ENCODE results near the gene NINL. TPM values are rescaled to one million over a fixed set of nuclear protein-coding genes. Genes with fewer than 3 reads are reported as not detected.
"Not testable (repeated sequence)": the region's sequence is repeated elsewhere in the genome, so short reads cannot be mapped to it uniquely, and the experiment has no call there.

Gene NINL
- total RNA-seq, 4 donors from 2014 or later, result 3.1 to 9.7 (median 5.7) TPM

GRCh38 chr20:25588491-25588890 lies 3.2 kb upstream of the NINL start:
- H3K27me3 ChIP-seq, result peaks cover 15% of the 10 kb centered on the region
- peaks cover 0 to 11% (median 10%) of the 10 kb centered on the region in 4 donors for H3K4me1 ChIP-seq
- 91 to 100% methylated on average over 6 to 7 of the region's 7 CpGs for WGBS, 2 donors (ENCODE audit: low coverage in 1 of 2)
- no peak overlapping the region for H3K27ac ChIP-seq
- intact Hi-C loops (cut with DNase I; ENCODE audit: low total_unique reads) (no loop called here), in situ Hi-C loops (cut with MboI; ENCODE audit: low pct_ligation_motif_present in 1 of 4, low pct_unique_long_range_greater_than_20kb in 1 of 4, low sequenced_read_pairs in 3 of 4) (loop anchor here in 1 of 4 donors (25.0 kb wide), 1 partner anchor 274 kb away; no protein-coding TSS in a partner anchor)
- H3K9me3 ChIP-seq, result no peaks in the 10 kb centered on the region
- TF ChIP-seq POLR2A (IDR thresholded peaks at IDR 0.05) (no peak), EP300 (IDR thresholded peaks at IDR 0.05; ENCODE audit: low read depth) (no peak), POLR2AphosphoS5 (IDR thresholded peaks at IDR 0.05) (no peak), CTCF (IDR thresholded peaks at IDR 0.05) (no peak)
- H3K4me3 ChIP-seq, result no peak overlapping the region
- DNase-seq, result no peak
- H3K36me3 ChIP-seq, result no peaks in the 10 kb centered on the region

DNA sequence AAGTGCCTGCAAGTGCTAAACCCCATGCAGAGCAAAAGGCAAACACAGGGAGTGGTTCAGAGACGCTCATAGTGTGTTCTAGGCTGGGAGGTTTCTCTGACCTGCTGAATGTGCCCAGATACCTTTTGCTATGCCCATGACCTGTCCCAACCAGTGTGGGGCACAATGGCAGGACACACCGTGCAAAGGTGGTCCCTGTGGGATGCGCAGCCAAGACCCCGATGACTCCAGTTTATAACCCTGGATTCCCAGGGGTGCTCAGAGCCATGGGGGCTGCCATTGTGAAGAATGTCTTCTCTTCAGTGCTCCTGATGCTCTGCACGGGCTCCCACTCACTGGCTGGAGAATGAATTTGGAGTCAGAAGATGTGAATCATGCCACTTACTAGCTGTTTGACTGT lies 2.2 kb upstream of the NINL start:
- TF ChIP-seq POLR2A (IDR thresholded peaks at IDR 0.05) (no peak), EP300 (IDR thresholded peaks at IDR 0.05; ENCODE audit: low read depth) (no peak), CTCF (IDR thresholded peaks at IDR 0.05) (no peak), POLR2AphosphoS5 (IDR thresholded peaks at IDR 0.05) (no peak)
- H3K9me3 ChIP-seq, result no peaks in the 10 kb centered on the region

GRCh38 chr20:25586877-25587276 lies 1.5 kb upstream of the NINL start:
- no peak for TF ChIP-seq POLR2AphosphoS5 (IDR thresholded peaks at IDR 0.05)
- no peak for TF ChIP-seq POLR2A (IDR thresholded peaks at IDR 0.05)
- no peak for TF ChIP-seq CTCF (IDR thresholded peaks at IDR 0.05)
- TF ChIP-seq EP300 (IDR thresholded peaks at IDR 0.05; ENCODE audit: low read depth), result no peak
- Histone ChIP-seq H3K36me3 (no peaks in the 10 kb centered on the region), H3K4me1 (peaks cover 0 to 11% (median 10%) of the 10 kb centered on the region in 4 donors), H3K4me3 (no peak overlapping the region), H3K27ac (no peak overlapping the region), H3K27me3 (peaks cover 15% of the 10 kb centered on the region), H3K9me3 (no peaks in the 10 kb centered on the region)
- intact Hi-C loops (cut with DNase I; ENCODE audit: low total_unique reads), result no loop called here
- whole genome bisulfite sequencing, 2 donors (ENCODE audit: low coverage in 1 of 2), result 71 to 73% methylated on average over 7 to 11 of the region's 11 CpGs
- in situ Hi-C loops (cut with MboI; ENCODE audit: low pct_ligation_motif_present in 1 of 4, low pct_unique_long_range_greater_than_20kb in 1 of 4, low sequenced_read_pairs in 3 of 4), result loop anchor here in 1 of 4 donors (25.0 kb wide), 1 partner anchor 275 kb away; no protein-coding TSS in a partner anchor
- no peak for DNase-seq

More for the DNA sequence above, 2.2 kb upstream of the NINL start:
- intact Hi-C loops (cut with DNase I; ENCODE audit: low total_unique reads) (no loop called here), in situ Hi-C loops (cut with MboI; ENCODE audit: low pct_ligation_motif_present in 1 of 4, low pct_unique_long_range_greater_than_20kb in 1 of 4, low sequenced_read_pairs in 3 of 4) (loop anchor here in 1 of 4 donors (25.0 kb wide), 1 partner anchor 275 kb away; no protein-coding TSS in a partner anchor)
- 70 to 75% methylated on average over 2 to 5 of the region's 5 CpGs for WGBS, 2 donors (ENCODE audit: low coverage in 1 of 2)
- no peaks in the 10 kb centered on the region for H3K36me3 ChIP-seq
- no peak overlapping the region for H3K27ac ChIP-seq
- H3K4me3 ChIP-seq, result no peak overlapping the region
- H3K27me3 ChIP-seq, result peaks cover 15% of the 10 kb centered on the region
- no peak for DNase-seq
- H3K4me1 ChIP-seq, result peaks cover 0 to 11% (median 10%) of the 10 kb centered on the region in 4 donors

- H3K36me3 ChIP-seq; DNase-seq; H3K9me3 ChIP-seq; intact Hi-C loops (cut with DNase I; ENCODE audit: low total_unique reads); H3K4me3 ChIP-seq; H3K27ac ChIP-seq: not testable (repeated sequence)
- Histone ChIP-seq H3K4me1 (peaks cover 0 to 11% (median 10%) of the 10 kb centered on the region in 4 donors), H3K27me3 (peaks cover 15% of the 10 kb centered on the region)
- in situ Hi-C loops (cut with MboI; ENCODE audit: low pct_ligation_motif_present in 1 of 4, low pct_unique_long_range_greater_than_20kb in 1 of 4, low sequenced_read_pairs in 3 of 4), result loop anchor here in 1 of 4 donors (25.0 kb wide), 1 partner anchor 279 kb away; no protein-coding TSS in a partner anchor
- 47 to 77% methylated on average over 3 to 7 of the region's 7 CpGs for WGBS, 2 donors (ENCODE audit: low coverage in 1 of 2)
Observed at GRCh38 chr20:25583607-25584006, 1.7 kb downstream of the NINL start.

DNA sequence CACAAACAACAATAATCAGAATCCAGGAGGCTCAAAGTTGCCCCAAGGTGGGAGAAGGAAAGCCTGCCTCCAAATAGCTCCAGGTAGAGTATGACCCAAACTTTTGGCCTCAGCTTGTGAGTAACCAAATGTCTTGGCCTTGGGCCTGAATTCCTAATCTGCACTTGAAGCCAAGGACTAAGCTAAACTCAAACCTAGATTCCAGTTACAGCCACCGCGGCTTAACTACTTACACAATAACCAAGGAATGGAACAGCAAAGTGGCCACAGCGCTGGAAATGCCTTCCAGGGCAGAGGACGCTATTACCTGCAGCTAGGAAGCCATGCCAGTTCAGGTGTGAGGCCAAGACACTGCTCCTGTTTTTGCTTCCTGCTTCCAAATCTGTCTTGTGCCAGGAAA lies 4.6 kb downstream of the NINL start:
- Histone ChIP-seq H3K36me3 (no peaks in the 10 kb centered on the region), H3K4me1 (peaks cover 0 to 11% (median 10%) of the 10 kb centered on the region in 4 donors), H3K27ac (no peak overlapping the region), H3K27me3 (peaks cover 15% of the 10 kb centered on the region), H3K4me3 (no peak overlapping the region), H3K9me3 (no peaks in the 10 kb centered on the region)
- no peak for TF ChIP-seq POLR2AphosphoS5 (IDR thresholded peaks at IDR 0.05)
- DNase-seq, result no peak
- 95% methylated on average over 4 of the region's 4 CpGs; no CpG with 5 or more reads in 1 of the 2 donors for WGBS, 2 donors (ENCODE audit: low coverage in 1 of 2)
- intact Hi-C loops (cut with DNase I; ENCODE audit: low total_unique reads), result no loop called here
- in situ Hi-C loops (cut with MboI; ENCODE audit: low pct_ligation_motif_present in 1 of 4, low pct_unique_long_range_greater_than_20kb in 1 of 4, low sequenced_read_pairs in 3 of 4), result loop anchor here in 1 of 4 donors (25.0 kb wide), 1 partner anchor 282 kb away; no protein-coding TSS in a partner anchor
